Aorta (tissue), 5 donors: Measurements from ENCODE around the gene MFAP4. TPM values are rescaled to one million over a fixed set of nuclear protein-coding genes. Genes with fewer than 3 reads are reported as not detected.

ENCODE experiments used
- ATAC-seq: fragments of 200-7000 bp; cut with Tn5 transposase; one replicate; pipeline ENCODE4 v1.9.1; 2022; ENCODE audit warnings: moderate library complexity; ENCODE audit not compliant: low FRiP score
- DNase-seq, 2 donors: peaks; one replicate each; pipeline ENCODE4 v3.0.0-alpha.2; 2020
- H3K27ac ChIP-seq, 2 donors: one replicate each; pipeline ENCODE4 v1.5.1; 2013; ENCODE audit warnings: low read length in 2 of 2, mild to moderate bottlenecking in 2 of 2, moderate library complexity in 2 of 2, control low read depth in 1 of 2, inconsistent platforms in 1 of 2, low read depth in 1 of 2
- H3K27me3 ChIP-seq, 2 donors: one replicate each; pipeline ENCODE4 v1.6.1; 2013; ENCODE audit warnings: control low read depth in 1 of 2, low read length in 1 of 2, mild to moderate bottlenecking in 1 of 2, moderate library complexity in 1 of 2; ENCODE audit not compliant: insufficient read depth in 2 of 2, control insufficient read depth in 1 of 2
- H3K36me3 ChIP-seq, 2 donors: one replicate each; pipeline ENCODE4 v1.6.1; 2013; ENCODE audit warnings: control low read depth in 1 of 2, low read length in 1 of 2, mild to moderate bottlenecking in 1 of 2; ENCODE audit not compliant: insufficient read depth in 2 of 2, control insufficient read depth in 1 of 2
- H3K4me1 ChIP-seq, 2 donors: one replicate each; pipeline ENCODE4 v1.6.1; 2013; ENCODE audit warnings: low read length in 2 of 2, control low read depth in 1 of 2, mild to moderate bottlenecking in 1 of 2, moderate library complexity in 1 of 2; ENCODE audit not compliant: insufficient read depth in 2 of 2, control insufficient read depth in 1 of 2
- H3K4me3 ChIP-seq, 2 donors: one replicate each; pipeline ENCODE4 v1.5.1; 2013; ENCODE audit warnings: low read length in 2 of 2, control low read depth in 1 of 2, mild to moderate bottlenecking in 1 of 2
- H3K9me3 ChIP-seq: one replicate; pipeline ENCODE4 v1.6.1; 2013; ENCODE audit warnings: mild to moderate bottlenecking, low read length; ENCODE audit not compliant: control insufficient read depth
- WGBS, 2 donors: extraction: QIAGEN DNeasy Blood & Tissue Kit; methylation state at CpG; one replicate each; pipeline ENCODE4 v1.1.7; 2013; 5-methylcytosine and 5-hydroxymethylcytosine counted together
- intact Hi-C, 2 donors: fragments of 100-400 bp; cut with DNase I; formaldehyde crosslinking; loops; one replicate each; pipeline versions ENCODE4 v1.14.2 to v1.15.0; 2022
- polyA plus RNA-seq, 2 donors: library from polyadenylated mRNA; stranded (reverse); fragments of 200-250 nt; gene quantifications; one replicate each; pipeline ENCODE4 v1.2.3, GENCODE V29; 2013
- total RNA-seq, 2 donors: library from RNA; stranded (reverse); fragmentation: NEBNext Ultra II Directional; extraction: Animal tissue kit (Norgen Biotek cat#: 25700); gene quantifications; one replicate each; pipeline ENCODE4 v1.2.1, GENCODE V29; 2021
- donor health status: healthy with polysubstance abuse.
- donor health status: Bipolar disorder and iron deficiency.
- donor health status: DM: no; HTN: no; CAD: no.
- donor health status: DM: no; HTN: no; CAD: no.
- donor health status: DM: yes; HTN: yes; CAD: no.

MFAP4 gene
- total and polyA plus RNA-seq, 4 donors: 271 to 793 (median 444) TPM

GRCh38 chr17:19405114-19405513 is 18.1 kb upstream of the MFAP4 start:
- 92% methylated on average over 5 of the region's 5 CpGs for WGBS, 2 donors
- H3K9me3 ChIP-seq: no peaks in the 10 kb centered on the region
- H3K4me3 ChIP-seq: no peak overlapping the region
- H3K4me1 ChIP-seq: no peaks in the 10 kb centered on the region
- H3K36me3 ChIP-seq: no peaks in the 10 kb centered on the region
- ATAC-seq (no peak), DNase-seq (no peak)
- intact Hi-C loops: loop anchor here in 1 of 2 donors (5.0 kb wide), 1 partner anchor 33 kb away; no protein-coding TSS in a partner anchor
- H3K27me3 ChIP-seq: no peaks in the 10 kb centered on the region
- no peak overlapping the region for H3K27ac ChIP-seq

- WGBS, 2 donors: 94 to 95% methylated on average over 1 of the region's 1 CpG
- intact Hi-C loops: loop anchor here in 1 of 2 donors (5.0 kb wide), 1 partner anchor 37 kb away; no protein-coding TSS in a partner anchor
- ATAC-seq: no peak
These were observed 17.3 kb upstream of the MFAP4 start for GRCh38 chr17:19404264-19404663.

GRCh38 chr17:19403021-19403420 is 16.0 kb upstream of the MFAP4 start:
- Histone ChIP-seq H3K4me3 (no peak overlapping the region), H3K36me3 (no peaks in the 10 kb centered on the region), H3K4me1 (no peaks in the 10 kb centered on the region), H3K9me3 (no peaks in the 10 kb centered on the region), H3K27me3 (no peaks in the 10 kb centered on the region), H3K27ac (no peak overlapping the region)
- no peak for ATAC-seq
- DNase-seq: peak in 1 of 2 donors; percentile 39
- intact Hi-C loops: loop anchor here in 1 of 2 donors (5.0 kb wide), 1 partner anchor 36 kb away; no protein-coding TSS in a partner anchor
- 84 to 94% methylated on average over 4 of the region's 4 CpGs for WGBS, 2 donors

More at GRCh38 chr17:19404264-19404663, 17.3 kb upstream of the MFAP4 start:
- no peaks in the 10 kb centered on the region for H3K27me3 ChIP-seq
- H3K9me3 ChIP-seq: no peaks in the 10 kb centered on the region
- no peaks in the 10 kb centered on the region for H3K36me3 ChIP-seq
- no peaks in the 10 kb centered on the region for H3K4me1 ChIP-seq
- H3K4me3 ChIP-seq: no peak overlapping the region
- no peak for DNase-seq
- no peak overlapping the region for H3K27ac ChIP-seq

DNA sequence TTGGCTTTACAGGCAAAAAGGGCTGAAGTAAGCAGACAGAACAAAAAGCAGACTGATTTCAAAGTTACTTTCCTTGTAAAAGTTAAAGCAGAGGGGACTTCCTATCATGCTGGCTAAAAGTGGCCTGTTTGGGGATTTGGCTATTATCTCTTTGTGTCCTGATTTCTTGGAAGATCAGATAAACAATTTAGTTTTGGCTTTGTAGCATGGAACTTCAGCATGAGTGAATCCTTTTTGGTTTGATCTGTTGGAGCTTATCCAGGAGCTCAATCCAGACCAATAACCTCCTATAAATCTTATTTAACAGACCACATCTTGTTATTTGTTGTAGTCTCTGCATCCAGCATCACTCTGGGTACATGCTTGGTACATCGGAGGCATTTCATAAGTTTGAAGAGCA is 15.2 kb upstream of the MFAP4 start:
- DNase-seq (no peak), ATAC-seq (no peak)
- Histone ChIP-seq H3K27ac (no peak overlapping the region), H3K9me3 (no peaks in the 10 kb centered on the region), H3K27me3 (no peaks in the 10 kb centered on the region), H3K4me3 (no peak overlapping the region), H3K4me1 (no peaks in the 10 kb centered on the region), H3K36me3 (no peaks in the 10 kb centered on the region)
- 89 to 98% methylated on average over 1 of the region's 1 CpG for WGBS, 2 donors
- intact Hi-C loops: loop anchor here in 1 of 2 donors (5.0 kb wide), 1 partner anchor 35 kb away; no protein-coding TSS in a partner anchor

DNA sequence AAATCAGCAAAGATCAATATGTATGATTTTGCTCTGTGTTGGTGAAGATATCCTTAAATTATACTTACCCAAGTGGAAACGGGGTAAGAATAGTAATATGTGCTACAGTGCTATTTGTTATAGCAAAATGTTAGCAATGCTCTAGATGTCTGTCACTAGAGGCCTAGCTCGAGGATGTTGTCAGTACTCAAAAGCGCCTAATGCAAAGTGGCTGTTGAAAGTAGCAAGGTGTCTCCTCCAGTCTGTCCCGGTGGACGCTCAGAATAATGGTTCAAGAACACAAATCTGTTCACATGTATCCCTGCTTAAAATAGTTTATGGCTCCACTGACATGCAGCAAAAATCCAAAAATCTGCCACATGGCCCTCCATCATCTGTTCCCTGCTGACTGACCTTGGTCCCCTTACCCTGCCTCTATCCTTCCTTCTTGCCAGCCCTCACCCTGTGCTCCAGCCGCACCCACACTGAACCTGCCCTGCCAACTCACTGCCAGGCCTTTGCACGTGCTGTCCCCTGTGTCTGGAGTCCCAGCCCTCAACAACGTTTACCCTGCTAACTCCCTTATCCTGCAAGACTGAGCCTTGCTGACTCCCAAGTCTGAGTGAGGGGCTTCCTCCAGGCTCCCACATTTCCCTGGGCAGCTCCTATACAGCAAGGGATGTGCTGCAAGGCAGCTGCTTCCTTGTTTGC is 14.5 kb upstream of the MFAP4 start:
- DNase-seq (peak in 1 of 2 donors; percentile 43), ATAC-seq (no peak)
- intact Hi-C loops: loop anchor here in 1 of 2 donors (5.0 kb wide), 1 partner anchor 34 kb away; no protein-coding TSS in a partner anchor
- H3K27ac ChIP-seq: no peak overlapping the region
- H3K27me3 ChIP-seq: no peaks in the 10 kb centered on the region
- WGBS, 2 donors: 80 to 81% methylated on average over 8 of the region's 8 CpGs
- no peaks in the 10 kb centered on the region for H3K4me1 ChIP-seq
- H3K36me3 ChIP-seq: no peaks in the 10 kb centered on the region
- H3K4me3 ChIP-seq: no peak overlapping the region
- H3K9me3 ChIP-seq: no peaks in the 10 kb centered on the region

DNA sequence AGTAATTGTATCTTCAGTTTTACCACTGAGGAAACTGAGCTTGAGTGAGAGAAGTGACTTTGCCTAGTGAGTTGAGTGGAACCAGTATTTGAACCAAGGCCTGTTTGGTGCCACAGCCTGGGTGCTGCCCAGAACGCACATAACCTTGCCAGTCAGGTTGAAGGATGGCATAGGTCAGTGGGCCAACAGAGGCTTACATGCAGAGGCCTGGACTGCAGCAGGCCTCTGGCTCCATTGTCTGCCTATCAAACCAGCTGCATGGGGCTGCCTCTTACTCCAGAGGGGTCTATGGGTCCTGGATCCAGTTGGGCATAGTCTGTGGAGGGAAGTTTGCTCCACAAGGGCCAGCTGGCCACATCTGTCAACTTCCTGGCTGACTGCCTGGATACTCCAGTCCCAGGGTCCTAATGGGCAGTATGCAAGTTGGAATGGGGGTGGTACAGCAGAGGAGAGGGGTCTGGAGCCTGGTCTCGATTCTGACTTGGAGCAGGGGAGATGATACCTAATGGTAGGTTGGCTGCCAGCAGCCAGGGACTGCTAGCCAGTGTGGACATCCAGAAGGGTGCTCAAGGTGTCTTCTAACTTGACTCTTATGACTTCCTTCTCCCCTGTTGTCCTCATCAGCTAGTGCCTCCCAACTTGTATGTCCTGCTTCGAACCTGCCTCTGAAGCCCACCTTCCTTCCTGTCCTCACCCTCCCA is 12.9 kb upstream of the MFAP4 start:
- Histone ChIP-seq H3K4me1 (no peaks in the 10 kb centered on the region), H3K27ac (no peak overlapping the region), H3K36me3 (no peaks in the 10 kb centered on the region), H3K4me3 (no peak overlapping the region), H3K9me3 (no peaks in the 10 kb centered on the region), H3K27me3 (no peaks in the 10 kb centered on the region)
- peak in 1 of 2 donors; percentile 53 for DNase-seq
- no peak for ATAC-seq
- intact Hi-C loops: loop anchor here in 1 of 2 donors (5.0 kb wide), 2 partner anchors 33 to 37 kb away; no protein-coding TSS in a partner anchor
- WGBS, 2 donors: 88% methylated on average over 3 of the region's 3 CpGs

- intact Hi-C loops: loop anchor here in 1 of 2 donors (5.0 kb wide), 1 partner anchor 39 kb away; no protein-coding TSS in a partner anchor
- DNase-seq (peak; percentile 73 to 81), ATAC-seq (peak; percentile 75)
- Histone ChIP-seq H3K27ac (peak overlapping the region; percentile 62 to 64), H3K36me3 (no peaks in the 10 kb centered on the region), H3K4me1 (no peaks in the 10 kb centered on the region), H3K4me3 (no peak overlapping the region), H3K9me3 (no peaks in the 10 kb centered on the region), H3K27me3 (no peaks in the 10 kb centered on the region)
- 29 to 33% methylated on average over 2 of the region's 2 CpGs for WGBS, 2 donors
These were observed 11.6 kb upstream of the MFAP4 start for GRCh38 chr17:19398301-19399181.

GRCh38 chr17:19397556-19398041 is 10.6 kb upstream of the MFAP4 start:
- intact Hi-C loops: loop anchor here in 1 of 2 donors (5.0 kb wide), 1 partner anchor 40 kb away; no protein-coding TSS in a partner anchor
- WGBS, 2 donors: 34 to 36% methylated on average over 6 of the region's 6 CpGs
- peaks cover 0 to 3% of the 10 kb centered on the region in 2 donors for H3K4me1 ChIP-seq
- H3K9me3 ChIP-seq: no peaks in the 10 kb centered on the region
- no peak overlapping the region for H3K4me3 ChIP-seq
- no peaks in the 10 kb centered on the region for H3K36me3 ChIP-seq
- DNase-seq (peak in 1 of 2 donors; percentile 76), ATAC-seq (peak; percentile 36)
- H3K27me3 ChIP-seq: no peaks in the 10 kb centered on the region
- H3K27ac ChIP-seq: peak overlapping the region; percentile 62 to 87
